Femur (tissue), 1 donor: Measurements from ENCODE around the gene ACOXL.

Experiments used
- DNase-seq: peaks from one replicate; pipeline ENCODE4 v3.0.0-alpha.2; 2017

ACOXL gene

DNA sequence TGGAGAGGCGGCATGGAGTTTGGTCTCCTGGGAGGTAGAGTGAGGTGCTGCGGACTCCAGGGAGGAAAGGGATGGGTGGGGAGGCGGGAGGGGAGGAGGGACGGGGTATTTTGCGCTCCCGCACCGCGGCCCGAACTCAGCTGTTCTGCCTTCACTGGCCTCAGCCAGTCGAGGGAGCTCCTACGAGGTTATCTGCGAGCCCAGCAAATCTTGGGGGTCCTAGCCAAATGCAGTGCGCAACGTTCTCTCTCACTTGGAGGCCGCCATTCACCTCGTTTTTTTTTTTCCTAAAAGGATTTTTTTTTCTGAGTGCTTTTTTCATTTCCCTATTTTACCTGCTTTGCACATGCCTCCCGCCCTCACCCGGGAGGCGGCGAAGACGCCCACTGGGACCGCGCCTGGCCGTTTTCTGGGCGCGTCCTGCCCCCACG is 387.5 kb downstream of the ACOXL start:
- no peak for DNase-seq

DNA sequence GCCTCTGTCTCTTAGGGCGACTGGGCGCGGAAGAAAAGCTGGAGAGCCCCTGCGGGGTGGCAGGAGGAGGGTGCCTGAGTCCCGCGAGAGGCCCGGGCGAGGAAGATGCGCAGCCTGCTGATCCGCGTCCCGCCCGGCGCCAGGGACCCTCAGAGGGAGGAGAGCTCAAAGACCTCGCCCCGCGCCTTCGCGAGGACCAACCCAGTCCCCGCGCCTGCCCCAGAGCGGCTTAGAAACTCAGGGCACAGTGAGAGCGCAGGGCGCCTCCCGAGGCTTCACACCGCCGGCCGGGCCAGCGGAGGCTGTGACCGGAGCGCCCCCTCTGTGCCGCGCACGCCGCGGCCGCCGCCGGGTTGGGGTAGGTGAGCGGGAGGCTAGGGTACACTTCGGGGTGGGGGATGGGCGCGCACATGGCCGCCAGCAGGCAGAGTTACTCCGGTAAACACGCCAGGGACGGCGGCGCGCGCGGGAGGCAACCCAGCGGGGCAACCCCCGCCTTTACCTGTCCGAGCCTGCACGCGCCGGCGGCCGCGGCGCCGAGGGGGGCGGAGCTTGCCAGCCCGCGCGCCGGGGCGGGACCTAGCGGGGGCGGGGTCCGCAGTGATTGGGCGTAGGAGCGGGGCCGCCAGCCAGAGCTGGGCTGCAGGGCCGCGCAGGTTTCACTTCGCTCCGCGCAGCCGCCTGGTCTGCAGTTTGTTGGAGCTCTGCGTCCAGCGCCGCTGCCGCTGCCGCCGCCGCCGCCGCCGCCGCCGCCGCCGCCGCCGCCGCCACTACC is 388.1 kb downstream of the ACOXL start, which contains the start of gene BCL2L11:
BCL2L11 (plus strand) TSS at position 662 of the 775 bp plus-strand sequence. CDS start 2,832 bp downstream, outside the sequence.
- peak; percentile 94 for DNase-seq

DNA sequence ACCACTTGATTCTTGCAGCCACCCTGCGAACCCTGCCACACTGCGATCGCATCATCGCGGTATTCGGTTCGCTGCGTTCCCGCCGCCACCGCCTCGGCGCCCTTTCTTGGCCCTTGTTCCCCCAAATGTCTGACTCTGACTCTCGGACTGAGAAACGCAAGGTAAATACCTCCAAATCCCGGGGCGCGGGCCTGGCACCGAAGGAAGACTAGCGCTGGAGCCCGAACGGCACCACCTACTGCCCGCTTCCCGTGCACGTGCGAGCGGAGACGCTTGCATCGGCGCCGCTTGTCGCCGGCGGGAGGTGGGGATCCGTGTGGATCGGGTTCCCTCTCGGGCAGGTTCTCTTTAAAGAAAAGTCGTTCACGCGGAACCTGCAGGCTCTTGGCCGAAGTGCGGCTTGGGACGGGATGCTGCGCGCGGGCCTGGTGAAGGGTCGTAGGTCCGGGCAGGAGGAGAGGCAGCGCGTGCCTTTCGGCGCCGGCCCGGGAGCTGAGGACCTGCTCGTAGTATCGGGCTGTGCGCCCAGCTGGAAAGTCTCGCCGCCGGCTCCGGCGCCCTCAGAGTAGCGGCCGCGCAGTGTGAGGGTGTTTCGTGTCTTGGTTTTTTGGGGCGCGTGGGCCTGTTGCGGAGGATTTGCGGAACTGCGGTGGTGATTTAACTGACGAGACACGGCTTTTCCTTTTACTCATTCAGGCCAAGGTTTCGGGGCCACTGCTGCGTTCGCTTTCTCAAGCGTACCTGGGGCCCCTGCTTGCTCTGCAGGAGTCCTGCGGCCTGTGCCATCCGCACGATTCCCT is 388.9 kb downstream of the ACOXL start:
- DNase-seq = peak; percentile 59

DNA sequence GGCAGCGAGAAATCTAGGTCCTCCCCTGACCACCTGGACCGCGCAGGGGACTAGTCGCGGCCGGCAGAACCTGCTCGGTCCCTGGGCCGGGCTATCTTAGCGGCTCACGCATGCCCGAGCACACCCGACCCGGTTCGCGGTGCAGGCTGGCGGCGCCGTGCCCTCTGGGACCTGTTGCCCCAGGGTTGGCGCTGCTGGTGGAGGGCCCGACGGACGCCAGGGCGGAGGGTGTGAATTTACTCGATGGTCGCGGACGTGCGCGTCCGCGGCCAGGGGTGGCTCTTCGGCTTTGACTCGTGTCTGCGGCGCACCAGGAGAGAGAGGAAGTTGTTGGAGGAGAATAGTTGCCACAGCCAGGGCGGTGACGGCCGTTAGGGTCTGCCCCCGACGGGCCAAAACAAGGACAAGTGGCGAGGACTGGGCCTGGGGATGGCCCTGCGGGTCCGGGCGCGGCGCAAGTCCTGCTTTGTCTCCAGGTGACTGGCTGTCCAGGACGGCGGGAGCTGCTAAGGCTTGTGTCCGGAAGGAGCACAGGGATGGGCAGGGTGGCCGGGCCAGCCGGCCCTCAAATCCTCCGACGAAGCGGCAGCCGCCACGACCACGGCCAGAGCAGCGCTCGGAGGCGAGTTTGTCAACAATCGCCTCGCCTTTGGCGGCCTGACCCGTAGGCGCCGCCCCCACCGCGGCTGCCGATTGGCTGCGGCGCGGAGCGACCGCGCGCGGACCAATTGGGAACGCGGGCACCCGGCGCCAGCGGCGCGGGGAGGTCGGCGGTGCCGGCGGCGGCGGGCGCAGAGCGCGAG is 389.7 kb downstream of the ACOXL start:
- peak; percentile 93 for DNase-seq

DNA sequence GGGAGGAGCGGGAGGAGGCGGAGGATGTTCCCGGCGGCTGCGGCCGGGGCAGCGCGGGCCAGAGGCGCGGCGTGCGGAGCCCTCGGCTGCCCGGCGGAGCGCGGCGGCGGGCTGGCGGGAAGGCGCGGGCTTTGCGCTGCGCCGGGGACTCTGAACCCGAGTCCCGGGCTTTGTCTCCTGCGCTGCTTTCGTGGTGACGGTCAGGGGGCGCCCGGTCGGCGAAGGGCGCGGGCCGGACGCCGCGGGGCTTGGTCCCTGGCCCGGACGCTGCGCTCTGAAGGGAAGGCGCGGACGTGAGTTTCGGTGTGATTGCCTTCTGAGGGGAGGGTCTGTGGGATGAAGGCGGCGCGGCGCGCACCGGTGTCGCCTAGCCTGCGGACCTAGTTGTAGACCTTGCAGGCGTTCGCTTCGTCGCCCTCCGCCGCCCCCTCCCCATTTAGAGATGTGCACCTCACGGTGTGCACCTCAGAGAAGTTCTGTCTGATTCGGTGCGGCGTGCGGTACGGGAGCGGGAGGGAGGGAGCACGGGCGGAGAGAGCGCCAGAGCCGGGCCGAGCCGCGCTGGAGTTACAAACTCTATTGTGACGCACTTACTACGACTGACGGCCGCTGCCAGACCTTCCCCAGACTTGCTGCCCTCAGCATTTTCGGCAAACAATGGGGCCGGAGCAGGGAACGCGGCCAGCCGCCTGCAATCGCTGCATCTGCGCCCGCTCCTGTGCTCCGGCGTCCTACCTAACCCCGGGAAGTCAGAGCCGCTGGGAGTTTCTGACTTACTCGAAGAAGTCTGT is 390.5 kb downstream of the ACOXL start:
- peak; percentile 87 for DNase-seq

DNA sequence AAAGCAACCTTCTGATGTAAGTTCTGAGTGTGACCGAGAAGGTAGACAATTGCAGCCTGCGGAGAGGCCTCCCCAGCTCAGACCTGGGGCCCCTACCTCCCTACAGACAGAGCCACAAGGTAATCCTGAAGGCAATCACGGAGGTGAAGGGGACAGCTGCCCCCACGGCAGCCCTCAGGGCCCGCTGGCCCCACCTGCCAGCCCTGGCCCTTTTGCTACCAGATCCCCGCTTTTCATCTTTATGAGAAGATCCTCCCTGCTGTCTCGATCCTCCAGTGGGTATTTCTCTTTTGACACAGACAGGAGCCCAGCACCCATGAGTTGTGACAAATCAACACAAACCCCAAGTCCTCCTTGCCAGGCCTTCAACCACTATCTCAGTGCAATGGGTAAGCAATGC is 391.4 kb downstream of the ACOXL start:
- DNase-seq = no peak

DNA sequence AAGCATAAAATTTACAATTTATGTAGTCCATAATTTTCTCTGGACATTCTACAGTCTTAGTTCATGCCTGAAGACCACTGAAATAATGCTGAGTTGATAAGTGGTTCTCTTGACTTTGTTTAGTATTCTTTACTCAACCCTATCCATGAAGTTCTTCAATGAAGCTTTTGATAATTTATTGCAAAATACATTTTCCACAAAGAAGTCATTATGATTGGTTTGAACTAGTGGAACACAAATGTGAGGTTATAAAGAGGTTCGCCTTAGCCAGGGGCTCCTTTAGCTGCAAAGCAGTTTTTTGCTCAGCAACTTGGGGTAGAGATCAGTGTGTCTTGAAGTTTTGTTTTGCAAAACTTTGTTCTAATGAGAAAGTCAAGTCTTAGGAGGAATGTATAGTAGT is 394.2 kb downstream of the ACOXL start:
- DNase-seq = no peak

DNA sequence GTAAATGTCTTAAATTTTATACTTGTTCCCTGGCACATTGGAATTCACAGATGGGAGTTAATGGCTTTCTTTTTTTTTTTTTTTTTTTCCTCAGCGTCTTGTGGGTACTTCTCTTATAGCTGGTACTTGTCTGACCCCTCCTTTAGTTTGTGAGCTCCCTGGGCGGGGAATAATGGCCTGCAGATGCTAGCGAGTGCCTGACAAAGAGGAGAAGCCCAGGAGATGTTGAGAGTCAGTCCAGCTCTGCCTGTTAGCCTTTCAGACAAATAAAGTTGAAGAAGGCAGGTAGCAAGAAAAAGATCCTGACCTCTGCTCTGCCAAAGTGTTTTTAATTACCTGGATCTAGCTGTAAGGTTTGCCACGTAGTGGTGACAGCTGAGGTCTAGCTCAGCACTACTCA is 395.0 kb downstream of the ACOXL start:
- DNase-seq = no peak

DNA sequence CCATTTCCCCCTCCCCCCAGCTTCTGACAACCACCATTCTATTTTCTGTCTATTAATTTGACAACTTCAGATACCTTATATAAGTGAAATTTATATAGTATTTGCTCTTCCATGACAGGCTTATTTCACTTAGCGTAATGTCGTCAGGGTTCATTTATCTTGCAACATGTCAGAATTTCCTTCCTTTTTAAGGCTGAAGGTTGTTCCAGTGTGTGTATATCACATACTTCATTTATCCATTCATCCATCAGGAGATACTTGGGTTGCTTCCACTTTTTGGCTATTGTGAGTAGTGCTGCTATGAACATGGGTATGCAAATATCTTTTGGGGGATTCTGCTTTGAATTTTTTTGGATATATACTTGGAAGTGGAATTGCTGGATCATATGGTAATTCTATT is 395.7 kb downstream of the ACOXL start:
- DNase-seq = no peak

DNA sequence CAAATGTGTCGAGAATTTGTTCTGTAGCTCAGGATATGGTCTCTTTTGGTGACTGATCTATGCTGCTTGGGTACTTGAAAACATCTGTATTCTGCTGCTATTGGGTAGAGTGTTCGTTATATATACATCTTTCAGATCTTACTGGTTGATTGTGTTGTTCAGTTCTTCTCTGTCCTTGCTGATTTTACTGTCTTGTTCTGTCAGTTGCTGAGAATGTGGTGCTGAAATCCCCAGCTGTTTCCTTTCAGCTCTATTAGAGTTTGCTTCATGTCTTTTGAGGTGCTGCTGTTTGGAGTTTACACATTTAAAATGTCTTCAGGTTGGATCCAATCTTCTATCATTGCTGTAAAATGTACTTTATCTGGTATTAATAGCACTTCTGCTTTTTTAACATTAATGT is 401.2 kb downstream of the ACOXL start:
- no peak for DNase-seq

DNA sequence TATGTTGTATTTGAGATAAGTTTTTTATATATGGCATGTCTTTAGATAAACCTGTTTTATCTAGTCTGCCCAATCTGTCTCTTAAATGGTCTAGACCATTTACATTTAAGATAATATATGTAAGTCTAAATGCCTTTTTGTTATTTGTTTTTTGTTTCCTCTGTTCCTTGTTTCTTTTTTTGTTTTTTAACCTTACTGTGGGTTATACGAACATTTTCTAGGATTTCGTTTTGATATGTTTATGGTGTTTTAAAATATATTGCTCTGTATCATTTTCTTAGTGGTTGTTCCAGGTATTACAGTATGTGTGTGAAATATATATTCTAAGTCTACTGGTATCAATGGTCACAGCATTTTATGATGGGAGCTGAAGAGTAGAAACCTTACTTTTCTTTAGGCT is 401.7 kb downstream of the ACOXL start:
- DNase-seq = no peak

DNA sequence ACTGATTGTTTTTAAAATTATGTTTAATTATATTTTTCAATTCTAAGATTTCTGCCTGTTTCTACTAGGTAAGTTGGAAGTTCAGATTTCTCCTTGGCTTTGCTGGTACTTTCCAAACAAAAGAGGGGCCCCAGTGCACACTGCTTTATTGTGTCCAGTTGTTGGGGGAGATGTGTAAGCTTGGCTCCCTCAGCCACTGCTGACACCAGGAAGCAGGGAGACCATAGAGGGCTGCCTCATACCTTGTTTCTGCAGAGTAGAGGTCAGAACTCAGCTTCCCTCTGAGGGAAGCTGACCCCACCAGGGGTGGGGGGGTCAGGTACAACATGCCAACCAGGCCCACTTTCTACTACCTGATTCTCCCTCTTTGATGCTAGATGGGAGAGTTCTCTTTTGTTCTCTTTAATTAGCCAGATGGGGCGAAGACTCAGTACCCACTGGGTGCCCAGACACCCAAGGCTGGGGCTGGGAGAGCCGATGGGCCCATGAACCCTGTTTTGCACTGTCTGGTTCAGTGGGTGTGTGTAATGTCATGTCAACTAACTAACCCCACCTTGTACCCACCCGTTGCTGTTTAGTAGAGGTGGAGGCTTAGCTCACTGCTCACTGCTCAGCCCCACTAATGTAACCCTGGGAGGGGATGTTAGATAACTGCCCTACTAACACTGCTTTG is 403.0 kb downstream of the ACOXL start:
- DNase-seq = no peak

DNA sequence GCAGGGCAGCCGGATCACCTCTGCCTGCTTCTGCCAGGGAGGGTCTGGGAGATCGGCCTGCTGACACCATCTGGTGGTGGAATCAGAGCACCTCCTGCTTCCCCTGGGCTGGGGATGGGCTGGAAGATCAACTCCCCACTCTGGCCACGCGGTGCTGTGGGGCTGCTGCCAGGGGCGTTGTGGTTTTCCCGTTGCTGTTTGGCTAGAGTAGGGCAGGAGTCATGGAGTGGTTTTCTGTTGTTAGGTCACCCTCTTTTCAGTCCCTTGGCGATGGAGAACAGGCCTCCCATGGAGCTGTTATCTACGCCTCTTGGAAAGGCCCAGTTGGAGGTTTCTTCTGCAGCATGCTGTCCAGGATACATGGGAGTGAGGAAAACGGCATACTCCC is 403.5 kb downstream of the ACOXL start:
- peak; percentile 28 for DNase-seq

DNA sequence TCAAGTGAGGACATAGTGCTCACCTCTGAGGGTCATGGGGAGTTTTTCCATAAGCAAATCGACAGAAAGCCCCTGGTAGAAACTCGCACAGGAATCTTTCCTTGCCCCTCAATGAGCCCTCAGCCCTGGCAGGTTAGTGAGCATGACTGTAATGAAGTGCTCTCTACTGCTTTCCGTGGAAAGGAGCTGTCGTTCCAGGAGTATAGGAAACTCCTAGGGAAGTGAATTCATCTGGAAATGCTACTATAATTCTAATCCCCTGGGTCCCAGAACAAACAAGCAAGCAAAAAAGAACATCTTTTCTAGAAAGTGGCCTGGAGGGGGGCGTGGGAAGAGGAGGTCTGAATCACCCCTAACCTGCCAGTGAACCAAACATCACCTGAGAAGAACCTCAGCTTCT is 406.5 kb downstream of the ACOXL start:
- DNase-seq = no peak

DNA sequence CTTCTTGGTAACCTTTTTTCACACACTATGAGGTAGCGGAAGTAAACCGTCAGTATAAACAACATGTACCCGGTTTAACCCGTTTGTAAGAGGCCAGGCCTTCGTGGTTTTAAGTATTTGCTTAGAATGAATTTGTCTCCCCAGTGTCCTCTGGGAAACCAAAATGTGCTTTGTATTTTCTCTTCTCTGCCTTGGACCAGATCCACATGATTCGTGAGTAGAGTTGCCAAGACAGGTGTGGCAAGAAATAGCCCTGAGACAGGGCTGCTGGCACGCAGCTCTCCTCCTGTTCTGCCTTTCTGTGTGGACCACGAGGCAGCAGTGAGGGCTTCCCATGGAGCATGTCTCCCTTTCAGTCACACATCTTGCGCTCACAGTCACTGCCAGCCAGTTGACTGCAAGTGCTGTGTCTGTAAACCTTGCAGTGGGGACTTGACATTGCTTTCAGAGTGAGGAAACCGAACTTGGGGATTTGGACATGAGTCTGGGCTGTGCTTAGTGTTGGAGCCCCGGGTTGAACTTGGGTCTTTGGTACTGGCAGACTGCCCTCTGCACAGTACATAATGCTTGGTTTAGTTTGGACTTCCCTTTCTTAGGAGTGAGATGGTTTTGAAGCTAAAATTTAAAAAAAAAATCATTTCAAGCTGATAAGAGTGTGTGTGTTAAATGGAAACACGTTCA is 407.4 kb downstream of the ACOXL start:
- peak; percentile 29 for DNase-seq

DNA sequence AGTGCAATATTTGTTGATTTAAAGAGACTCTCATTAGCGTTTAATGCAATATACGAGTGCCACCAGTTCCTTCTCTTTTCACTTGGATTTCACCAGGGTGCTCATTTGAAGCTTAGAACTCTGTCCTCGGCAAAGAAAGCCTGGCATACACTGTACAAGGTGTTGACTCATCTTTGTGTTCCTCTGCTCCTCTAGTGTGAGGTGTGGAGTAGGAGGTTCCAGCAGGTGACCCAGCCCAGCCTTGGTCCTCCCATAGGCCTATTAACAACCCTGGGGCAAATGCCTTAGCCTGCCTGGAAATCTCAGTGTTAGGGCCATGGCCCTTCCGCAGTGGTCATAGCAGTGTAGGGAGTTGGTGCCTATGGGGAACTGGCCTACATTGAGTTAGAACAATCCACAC is 408.4 kb downstream of the ACOXL start:
- no peak for DNase-seq

DNA sequence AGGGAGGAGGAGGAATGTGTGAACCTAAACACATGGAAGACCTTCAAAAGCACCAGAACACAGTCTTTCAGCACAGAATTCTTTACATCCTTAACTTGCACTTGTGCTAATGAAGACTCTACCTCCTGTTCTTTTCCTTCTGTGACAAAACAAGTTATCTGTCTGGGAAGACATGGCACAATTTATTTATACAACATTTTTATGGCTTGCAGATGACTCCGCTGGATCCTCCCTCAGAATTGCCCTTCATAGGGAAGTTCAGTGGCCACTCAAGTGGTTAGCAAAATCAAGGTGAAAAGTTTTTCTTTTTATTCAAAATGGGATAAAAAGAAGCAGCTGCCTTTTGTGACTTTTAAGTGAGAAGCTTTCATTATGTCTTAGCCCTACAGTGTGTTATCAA is 409.7 kb downstream of the ACOXL start:
- no peak for DNase-seq

DNA sequence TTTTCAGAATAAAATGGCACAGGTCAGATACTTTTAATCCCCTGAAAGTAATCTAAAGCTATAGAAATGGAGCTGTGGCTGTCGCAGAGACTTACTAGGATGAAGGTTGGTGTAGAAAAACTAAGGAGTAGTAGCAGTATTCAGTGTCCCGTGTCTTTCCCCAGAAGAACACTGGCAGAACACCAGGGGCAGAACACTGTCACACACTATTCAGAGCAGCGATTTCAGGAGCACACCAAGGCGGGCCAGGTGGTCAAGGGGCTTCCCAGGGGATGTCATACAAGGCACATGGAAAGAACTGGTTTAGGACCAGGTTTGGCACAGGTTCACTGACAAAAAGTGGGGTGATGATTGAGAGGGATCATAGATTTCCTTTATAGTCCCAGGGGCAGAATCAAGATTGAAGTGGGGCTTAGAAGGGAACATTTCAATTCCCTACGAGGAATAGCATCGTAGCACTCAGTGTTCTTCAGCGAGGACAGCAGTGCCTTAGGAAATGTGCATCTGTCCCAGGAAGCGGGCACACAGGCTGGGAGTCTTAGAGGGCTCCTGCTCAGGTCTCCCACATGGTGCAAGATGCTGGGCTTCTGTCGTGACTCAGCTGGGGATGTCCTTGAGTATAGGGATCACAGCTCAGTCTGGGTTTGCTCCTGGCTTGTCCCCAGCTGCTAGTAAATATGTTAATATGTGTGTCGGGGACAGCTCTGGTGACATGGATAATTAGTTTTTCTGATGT is 410.9 kb downstream of the ACOXL start:
- no peak for DNase-seq

DNA sequence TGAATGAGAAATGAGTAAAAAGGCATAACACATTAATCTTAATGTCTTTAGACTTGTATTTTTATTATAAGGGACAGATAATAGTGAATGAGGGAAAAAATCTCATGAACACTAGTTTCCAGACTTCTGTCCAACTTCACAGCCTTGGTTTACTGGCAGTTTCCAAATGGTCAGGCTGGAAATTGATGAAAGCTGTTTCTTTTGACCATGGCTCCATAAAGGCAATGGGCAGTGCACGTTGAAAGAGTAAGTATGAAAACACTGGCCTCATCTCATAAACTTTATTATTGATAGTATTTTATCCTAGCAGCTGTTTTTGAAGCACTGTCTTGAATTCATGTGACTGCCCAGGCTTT is 411.4 kb downstream of the ACOXL start:
- no peak for DNase-seq

DNA sequence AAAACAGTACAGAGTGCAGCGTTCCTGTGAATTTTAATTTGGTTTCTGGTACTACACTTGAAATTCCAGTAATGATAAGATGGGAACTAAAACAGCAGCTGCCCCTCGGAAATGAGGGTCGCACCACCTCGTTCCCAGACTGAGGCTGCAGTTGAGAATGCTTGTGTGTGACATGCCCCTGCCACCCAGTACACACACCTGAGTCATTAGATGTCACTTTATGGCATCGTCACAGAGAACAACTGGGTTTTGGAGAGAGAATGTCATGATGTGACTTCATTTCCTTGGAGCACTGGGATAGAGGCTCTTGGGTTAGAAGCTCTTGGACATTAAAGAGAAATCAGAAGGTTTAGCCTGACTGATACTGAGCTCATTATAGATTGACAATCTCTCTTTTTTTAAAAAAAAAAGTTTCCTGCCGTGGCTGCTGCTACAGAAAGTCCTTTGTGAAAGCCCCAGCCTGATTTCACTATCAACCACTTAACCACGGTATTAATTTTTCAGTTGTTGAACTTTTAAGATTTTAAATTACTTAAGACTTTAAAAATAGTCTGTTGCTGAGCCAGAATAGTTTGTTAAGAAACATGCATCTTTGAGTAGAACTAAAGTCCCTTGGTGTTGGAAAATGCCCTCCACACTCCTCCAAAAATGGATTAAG is 412.9 kb downstream of the ACOXL start:
- DNase-seq = no peak
